HG03342 (cell line): Measurements from ENCODE around the gene SFR1.

Experiments used
- ATAC-seq: cut with Tn5 transposase; IDR thresholded peaks from one replicate; pipeline ENCODE4 v1.9.1; 2021; ENCODE audit warnings: mild to moderate bottlenecking, moderate library complexity; ENCODE audit not compliant: unreplicated experiment

Gene SFR1, protein sequence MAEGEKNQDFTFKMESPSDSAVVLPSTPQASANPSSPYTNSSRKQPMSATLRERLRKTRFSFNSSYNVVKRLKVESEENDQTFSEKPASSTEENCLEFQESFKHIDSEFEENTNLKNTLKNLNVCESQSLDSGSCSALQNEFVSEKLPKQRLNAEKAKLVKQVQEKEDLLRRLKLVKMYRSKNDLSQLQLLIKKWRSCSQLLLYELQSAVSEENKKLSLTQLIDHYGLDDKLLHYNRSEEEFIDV

DNA sequence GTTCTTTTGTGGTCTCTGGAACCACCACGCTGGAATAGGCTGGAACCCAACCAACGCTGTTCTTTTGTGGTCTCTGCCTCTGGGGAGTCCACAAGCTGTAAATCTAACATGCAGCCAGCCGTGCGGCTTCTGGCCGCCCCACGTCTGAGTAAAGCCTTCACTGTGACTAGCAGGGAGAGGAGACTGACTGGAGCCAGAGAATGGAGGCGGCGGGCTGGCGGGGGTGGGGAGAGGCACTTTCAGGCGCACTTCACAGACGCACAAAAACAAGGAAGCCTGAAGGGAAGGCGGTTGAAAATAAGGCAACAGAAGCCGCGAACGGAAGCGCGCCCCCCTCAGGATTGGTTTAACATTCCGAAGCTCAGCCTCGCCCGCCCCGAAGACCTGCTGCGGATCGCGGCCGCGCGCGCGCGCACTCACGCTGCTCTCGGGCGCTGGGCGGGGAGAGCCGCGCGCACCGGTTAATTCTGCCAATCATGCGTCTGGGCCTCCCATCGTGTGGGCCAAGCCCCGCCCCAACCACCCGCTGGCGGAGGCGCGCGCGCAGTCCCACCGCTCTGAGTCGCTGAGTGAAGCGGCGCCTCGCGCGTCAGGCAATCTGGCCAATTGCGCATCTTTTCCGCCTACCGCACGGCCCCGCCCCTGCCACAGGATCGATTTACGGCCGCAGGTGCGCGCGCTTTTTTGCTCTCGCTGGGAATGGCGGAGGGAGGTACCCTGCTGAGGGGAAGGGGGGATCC, at the start of gene SFR1:
Gene SFR1 (plus strand): TSS at position 687 of the 740 bp plus-strand sequence. CDS start 13 bp downstream, at position 700.
- peak; percentile 85 for ATAC-seq

DNA sequence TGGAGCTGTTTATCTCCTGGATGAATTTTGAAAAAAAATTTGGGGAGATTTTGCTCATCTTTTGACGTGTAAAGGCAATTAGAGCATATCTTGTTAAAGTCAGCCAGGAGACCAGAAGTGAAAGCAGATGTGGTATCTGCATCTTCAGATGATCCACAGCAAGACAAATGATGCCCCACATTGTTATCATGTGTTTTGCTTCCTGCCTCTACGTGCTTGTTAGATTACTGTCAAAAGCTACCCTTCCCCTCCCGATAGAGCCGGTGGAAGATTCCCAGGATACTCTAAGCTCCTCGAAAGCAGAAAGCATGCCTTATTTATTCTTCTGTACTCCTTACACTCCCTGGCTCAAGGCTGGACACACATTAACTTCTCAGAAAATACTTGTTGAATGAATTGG, 49.2 kb upstream of the SFR1 start:
- ATAC-seq, result no peak

DNA sequence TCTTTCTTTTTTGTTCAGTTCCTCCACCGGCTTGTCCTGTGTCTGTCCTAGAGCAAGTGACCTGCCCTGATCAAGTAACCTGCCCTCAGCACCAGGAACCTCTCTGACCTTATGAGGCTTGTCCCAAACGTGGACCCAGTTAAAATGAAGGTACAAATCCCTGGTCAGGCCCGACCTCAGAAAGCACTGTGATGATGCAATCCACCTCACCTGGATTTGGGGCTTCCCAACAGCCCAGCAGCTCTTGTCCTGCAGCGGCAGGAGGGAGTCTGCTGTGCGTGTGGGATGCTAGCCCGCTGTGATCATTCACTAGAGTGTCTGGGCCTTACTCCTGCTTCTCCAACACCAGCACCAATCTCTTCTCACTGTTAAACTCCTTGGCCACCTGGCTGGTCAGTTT, 47.5 kb upstream of the SFR1 start:
- no peak for ATAC-seq

DNA sequence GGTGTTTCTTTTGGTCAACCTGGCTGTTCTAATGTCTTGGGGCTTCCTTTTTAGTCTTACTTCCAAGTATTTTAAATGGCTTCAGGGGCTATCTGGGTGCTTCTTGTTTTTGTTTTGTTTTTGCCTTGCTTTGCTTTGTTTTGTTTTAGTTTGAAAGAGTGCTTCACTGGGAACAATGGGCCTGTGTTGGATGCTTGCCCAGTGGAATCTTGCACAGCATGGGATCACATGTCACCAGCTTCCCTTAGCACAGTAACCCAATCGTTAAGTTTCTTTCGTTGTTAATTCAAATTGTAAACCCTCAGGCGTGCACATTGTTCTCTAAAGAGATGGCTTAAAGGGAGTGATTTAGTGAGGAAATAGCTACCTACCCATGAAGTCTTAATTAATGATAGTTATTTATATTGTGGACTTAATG, 45.2 kb upstream of the SFR1 start:
- no peak for ATAC-seq

DNA sequence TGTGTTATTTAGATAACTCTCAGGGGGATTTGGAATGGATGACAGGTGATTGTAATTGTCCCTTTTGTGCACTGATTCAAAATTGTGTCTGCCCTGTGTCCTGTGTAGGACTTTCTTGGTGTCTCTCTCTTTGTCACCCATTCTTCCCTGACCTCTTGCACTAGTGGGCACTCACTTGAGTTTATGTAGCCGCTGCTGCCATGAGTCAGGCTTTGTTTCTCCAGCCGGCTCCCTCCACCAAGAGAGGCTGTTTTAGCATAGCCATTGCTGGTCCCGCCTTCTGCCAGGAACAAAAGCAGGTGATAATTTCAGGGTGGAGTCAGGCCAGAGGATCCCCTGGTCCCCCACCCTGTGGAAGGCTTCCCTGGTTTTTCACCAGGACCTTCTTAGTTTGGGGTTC, 44.7 kb upstream of the SFR1 start:
- no peak for ATAC-seq

DNA sequence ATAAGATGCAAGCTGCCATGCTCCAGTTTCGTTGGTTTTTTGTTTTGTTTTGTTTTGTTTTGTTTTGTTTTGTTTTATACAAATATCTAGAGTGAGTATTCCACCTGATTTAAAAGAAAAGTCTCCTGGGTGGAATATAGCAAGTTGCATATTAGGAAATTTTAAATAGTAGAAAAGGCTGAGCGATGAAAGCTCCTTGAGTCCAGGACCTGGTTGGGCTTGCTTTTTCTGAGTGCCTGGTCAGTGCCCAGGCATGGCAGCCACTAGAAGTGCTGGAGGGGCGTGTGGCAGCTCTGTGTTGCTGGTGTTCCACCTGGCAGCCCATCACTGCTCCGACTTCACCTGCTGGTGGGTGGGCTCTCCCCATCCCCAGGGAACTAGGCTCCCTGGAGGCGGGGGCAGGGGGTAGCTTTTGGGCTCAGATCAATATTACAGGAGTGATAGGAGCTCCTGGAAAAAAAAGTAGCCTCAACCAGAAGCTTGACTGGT, 44.3 kb upstream of the SFR1 start:
- ATAC-seq, result no peak

DNA sequence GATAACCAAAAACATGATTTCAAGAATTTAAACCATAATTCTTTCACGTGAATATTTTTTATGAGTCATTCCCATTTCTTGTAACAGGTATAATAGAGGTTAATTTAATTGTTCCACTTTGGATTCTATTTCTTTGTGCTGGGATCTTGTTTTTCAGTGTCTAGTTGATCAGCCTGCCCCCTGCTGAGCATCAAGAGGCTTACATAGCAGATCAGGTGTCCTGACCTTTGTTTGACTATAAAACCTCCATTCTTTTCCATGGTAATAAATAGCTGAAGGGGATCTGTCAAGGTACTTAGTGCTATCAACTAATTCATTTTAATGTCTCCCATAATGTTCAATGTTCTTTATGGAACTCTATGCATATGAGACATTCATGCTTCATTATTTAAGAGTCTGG, 41.2 kb upstream of the SFR1 start:
- no peak for ATAC-seq

DNA sequence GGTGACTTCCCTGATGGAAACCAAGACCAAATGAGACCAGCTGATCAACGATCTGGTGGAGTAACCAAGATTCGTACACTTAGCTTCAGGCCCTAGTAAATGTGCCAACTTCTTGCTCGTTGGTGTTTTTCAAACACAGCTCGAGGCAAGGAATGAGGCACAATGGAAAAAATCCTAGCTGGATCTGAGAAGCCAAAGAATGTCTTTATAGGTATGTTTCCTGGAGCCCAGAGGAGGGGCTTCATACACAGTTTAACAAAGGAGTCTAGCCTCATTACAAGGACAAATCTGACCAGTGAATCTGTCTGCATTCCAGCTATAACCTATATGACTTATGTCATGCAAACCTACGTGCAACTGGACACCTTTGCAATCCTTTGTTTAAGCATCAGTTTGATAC, 40.0 kb upstream of the SFR1 start:
- ATAC-seq, result no peak

DNA sequence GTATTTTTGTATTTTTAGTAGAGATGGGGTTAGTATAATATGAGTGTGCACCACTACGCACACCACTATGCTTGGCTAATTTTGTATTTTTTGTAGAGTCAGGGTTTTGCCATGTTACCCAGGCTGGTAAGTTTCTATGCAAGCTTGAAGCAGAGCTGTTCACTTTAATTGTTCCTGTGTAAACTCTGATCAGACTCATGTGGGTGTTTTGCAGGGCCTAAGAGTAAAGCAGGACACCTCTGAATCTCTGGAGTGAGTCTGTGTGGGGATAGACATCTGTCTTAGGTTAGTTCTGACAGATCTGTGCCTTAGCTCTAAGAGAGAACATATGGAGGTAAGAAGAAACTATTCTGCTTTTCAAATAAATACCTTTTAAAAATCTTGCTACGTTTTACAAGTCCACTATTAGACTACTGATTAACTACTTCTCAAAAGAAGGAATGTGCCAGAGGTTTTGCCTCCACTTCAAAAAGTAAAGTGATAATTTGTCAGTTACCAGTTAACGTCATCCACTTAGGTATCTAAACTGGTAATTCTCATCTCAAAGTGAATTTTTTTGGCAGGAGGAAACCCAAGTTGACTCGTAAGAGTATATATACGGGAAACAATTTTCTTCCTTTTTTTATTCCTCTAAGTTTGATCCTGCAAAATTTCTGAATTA, 37.4 kb upstream of the SFR1 start:
- no peak for ATAC-seq

DNA sequence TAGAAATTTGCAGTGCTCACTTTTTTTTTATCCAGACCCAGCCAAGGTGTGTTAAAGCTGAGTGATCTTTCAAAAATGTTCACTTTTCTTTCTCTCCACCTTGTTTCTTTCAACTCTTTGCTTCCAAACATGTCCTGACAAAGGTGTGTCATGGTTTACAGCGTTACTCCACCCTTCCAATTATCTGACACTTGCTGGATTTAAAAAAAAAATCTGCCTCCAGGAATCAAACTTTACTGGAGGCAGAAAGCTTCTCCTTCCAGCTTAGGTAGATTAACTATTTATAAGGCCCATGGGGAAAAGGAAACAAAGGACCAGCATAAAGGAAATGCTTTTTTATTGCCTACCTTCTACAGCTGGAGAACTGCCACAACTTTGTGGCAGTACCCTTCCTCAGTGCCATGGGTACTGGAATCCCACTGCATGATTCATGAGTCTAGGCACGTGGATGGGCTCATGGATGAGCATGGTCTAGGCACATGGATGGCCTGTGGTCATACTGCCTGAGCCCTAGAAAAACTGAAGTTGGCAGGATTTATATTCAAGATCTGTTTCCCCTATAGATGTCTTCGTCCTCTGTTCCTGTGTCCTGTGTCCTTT, 36.1 kb upstream of the SFR1 start, which contains the start of gene COL17A1:
Gene COL17A1 (minus strand): TSS at position 80 of the 600 bp plus-strand sequence. CDS start 5,207 bp downstream, outside the sequence.
- ATAC-seq, result no peak

DNA sequence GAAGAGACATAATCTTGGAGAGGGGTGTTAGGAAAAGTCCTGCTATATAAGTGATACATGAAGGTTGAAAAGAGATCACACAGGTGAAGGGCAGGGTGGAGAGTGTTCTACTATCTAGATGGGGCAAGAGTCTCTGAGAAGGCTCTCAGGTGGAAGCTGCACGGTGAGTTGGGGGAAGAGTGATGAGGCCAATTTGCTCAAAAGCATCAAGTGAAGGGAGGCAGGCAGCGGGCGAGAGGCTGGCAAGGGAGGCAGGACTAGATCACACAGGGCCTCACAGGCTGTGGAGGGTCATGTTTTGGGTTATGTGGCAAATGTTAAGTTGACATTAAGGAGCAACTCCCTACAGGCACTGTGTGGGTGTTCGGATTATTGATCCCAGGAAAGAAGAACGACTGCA, 33.7 kb upstream of the SFR1 start:
- ATAC-seq, result no peak

DNA sequence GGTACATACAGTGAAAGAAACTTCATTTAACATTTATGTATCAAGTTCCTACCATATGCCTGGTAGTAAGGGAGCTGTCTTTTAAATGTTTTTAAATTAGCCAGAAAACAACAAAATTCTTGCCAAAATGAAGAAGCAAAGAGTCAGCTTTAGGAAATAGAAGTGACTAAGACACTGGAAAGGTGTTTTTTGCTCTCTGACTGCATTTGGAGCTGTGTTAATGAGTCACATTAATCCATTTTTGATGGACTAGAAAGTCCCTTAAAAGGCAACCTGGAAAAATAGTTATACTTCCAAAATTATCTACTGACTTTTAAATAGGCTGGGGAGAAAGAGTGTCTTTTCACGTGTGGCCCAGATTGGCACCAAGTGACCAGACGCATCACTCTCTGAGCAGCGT, 32.4 kb upstream of the SFR1 start:
- ATAC-seq, result no peak

DNA sequence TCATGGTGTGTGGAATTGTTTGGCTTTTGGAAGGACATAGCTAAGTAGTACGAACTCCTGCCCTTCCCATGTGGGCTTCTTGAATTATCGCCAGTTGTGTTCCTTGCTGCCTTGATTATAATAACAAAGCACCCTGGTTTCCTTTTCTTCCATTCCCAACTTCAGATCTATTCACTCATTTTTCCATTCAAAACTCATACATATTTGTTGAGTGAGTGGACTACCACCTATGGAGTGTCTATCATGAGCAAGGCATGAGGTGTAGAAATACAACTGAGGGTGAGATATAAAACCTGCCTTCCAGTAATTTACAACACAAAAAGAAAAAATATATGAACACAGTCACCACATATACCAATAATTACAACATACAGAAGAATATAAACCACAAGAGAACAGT, 31.4 kb upstream of the SFR1 start:
- ATAC-seq, result no peak

DNA sequence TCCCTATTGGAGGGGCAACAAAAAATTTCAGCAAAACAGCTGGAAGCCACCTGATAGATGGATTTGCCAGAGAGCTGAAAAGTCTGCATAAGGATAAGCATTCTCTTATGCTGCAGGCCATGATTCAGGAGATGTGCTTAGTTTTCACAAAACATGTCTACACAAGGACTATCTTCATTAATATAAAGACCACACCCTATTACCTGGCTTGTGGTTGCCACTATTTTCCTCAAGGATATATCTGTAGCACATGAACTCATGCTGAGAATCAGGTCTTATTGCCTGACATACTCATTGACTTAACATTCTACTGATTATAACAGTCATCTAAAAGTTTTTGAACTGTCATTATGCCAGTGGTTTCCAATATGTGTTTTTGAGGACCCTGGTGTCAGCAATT, 29.2 kb upstream of the SFR1 start:
- ATAC-seq, result no peak

DNA sequence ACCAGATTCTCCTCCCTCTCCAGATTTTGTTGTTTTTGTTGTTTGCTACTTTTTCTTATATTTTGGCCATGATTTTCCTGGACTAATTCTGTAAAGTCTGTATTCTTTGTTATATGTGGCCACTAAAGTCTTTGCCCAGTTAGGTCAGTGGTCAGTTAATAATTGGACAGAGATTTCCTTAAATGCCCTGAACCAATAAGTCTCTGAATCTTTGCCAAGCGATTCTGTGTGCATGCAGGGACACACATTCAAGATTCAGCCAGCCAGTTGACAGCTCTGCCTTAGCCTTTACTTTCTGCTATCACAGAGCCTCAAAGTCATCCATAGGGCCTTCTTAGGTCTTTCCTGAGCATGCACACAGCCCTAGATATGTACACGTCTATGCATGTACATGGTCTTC, 25.3 kb upstream of the SFR1 start:
- no peak for ATAC-seq

DNA sequence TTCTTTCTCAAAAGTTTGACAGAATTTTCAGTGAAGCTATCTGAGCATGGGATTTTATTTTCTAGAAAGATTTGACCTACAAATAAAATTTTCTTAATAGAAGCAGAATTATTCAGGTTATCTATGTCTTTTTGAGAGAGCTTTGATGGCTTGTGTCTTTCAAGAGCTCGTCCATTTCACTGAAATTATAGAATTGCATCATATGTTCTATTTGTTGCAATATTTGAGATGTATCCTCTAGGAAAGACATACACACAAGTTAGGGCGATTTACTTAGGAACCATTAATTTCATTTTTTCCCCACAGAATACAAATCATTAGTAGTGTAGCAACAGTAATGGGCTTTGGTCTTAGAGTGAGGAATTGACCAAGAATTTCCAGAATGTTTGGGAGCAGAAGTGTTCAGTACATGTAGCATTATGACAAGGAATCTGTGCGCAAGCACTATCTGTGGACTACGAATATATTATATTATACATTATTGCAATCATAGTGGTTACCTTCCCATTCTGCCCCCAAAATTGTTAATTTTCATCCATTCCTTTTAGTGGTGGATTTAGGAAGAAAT, 23.5 kb upstream of the SFR1 start:
- ATAC-seq, result no peak

DNA sequence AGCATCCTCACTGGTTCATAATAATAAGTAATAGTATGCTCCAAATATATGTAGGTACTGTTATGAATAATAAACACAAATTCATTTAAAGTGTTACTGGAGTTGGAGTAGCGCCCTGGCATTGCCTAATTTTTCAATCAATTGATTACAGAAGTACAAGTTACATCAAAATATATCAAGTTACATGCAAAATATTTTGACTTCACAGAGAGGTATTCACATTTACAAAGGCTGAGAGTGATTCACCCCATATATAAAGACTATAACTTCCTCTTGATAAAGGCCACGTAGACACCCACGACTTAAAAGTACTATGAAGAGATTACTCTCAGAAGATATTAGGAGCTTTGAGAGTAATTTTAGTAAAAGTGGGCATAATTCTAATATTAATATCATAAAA, 22.7 kb upstream of the SFR1 start:
- ATAC-seq, result no peak

DNA sequence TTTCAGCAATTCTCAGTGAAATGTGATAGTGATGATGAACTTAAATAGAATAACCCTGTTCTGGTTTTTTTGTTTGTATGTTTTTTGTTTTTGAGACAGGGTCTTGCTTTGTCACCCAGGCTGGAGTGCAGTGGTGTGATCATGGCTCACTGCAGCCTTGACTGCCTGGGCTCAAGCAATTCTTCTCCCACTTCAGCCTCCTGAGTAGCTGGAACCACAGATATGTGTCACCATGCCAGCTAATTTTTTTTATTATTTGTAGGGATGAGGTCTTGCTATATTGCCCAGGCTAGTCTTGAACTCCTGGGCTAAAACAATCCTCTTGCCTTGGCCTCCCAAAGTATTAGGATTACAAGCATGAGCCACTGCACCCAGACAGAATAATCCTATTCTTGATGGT, 22.0 kb upstream of the SFR1 start:
- ATAC-seq, result no peak

DNA sequence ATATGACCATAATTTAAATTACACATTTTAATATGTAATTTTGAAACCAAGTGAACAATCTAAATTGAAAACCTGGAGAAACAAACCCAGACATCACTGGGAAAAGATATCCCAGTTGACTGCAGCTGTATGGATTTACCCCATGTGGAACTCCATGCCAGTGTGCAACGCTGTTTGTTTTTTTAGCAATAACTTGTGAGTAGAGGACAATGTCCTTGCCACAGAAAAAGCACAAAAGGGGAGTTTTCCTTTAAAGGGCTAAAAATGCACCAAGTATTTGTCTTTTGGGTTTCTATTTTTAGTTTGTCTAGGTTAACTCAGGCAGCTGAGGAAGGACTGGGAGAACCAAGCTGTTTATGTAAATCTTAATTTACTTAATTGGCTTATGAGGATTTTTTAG, 21.2 kb upstream of the SFR1 start:
- ATAC-seq, result no peak

DNA sequence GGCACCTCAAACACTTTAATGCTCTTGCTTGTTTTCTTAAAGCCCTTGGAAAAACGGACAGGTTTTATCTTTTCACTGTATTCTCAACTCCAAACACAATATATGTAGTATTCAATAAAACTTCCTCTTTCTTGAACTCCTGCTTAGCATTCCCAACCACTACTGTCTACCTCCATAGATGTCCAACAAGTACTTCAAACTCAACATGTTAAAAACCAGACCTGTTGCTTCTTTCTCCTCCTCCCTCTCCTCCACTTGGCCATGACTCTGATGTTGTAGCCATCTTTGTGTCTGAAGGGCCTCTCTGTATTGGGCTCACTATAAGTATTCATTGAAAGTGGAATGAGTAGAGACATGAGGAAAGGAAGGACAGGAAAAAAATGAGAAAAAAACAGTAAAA, 20.1 kb upstream of the SFR1 start:
- ATAC-seq, result no peak

DNA sequence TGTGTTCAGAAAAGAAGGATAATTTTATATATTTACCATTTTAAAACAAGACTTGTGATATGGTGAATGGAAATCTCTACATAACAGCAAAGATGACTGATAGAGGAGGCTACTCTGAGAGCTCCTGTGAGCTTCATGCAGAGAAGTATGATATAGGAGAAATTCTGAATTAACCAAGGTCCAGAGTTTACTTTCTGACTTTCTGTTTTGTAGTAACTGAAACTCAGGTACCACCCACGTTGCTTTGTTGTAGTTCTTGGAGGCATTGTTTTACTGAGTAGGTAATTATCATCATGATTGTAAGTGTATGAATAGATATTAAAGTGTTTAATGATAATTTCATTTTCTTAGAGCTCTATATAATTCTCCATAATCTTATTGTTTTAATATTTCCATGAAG, 18.0 kb upstream of the SFR1 start:
- no peak for ATAC-seq
